ENCODE data around the gene PRDM16. TPM values are rescaled to one million over a fixed set of nuclear protein-coding genes. Genes with fewer than 3 reads are reported as not detected.

PRDM16 gene
- polyA plus RNA-seq, 1 donor from 2014 or later: 0.21 TPM

GRCh38 chr1:3360646-3361257, 291.7 kb downstream of the PRDM16 start:
- Histone ChIP-seq H3K4me3 (ENCODE audit: low read length) (no peak overlapping the region), H3K9me3 (ENCODE audit: low read length) (no peaks in the 10 kb centered on the region), H3K9me2 (ENCODE audit: insufficient read depth, low read length) (no peaks in the 10 kb centered on the region), H3K27ac (ENCODE audit: low read length) (no peak overlapping the region), H3K36me3 (ENCODE audit: insufficient read depth, low read length) (no peaks in the 10 kb centered on the region), H3K9ac (ENCODE audit: low read length) (no peak overlapping the region), H3F3A (ENCODE audit: insufficient read depth, low read length, poor library complexity, severe bottlenecking) (no peaks in the 10 kb centered on the region), H4K20me1 (ENCODE audit: insufficient read depth) (no peaks in the 10 kb centered on the region), H3K27me3 (ENCODE audit: insufficient read depth, low read depth, low read length) (no peaks in the 10 kb centered on the region), H2AFZ (ENCODE audit: low read depth, low read length) (no peak overlapping the region), H3K4me2 (ENCODE audit: low read length) (no peak overlapping the region), H3K79me2 (replicated peaks; ENCODE audit: insufficient read depth, low read length) (no peaks in the 10 kb centered on the region)
- TF ChIP-seq EZH2 (IDR thresholded peaks at IDR 0.05; ENCODE audit: borderline replicate concordance, insufficient read depth, low read length, poor library complexity, severe bottlenecking): no peak
- no peak for TF ChIP-seq MXI1 (conservative IDR thresholded peaks at IDR 0.05; ENCODE audit: poor library complexity, severe bottlenecking)
- TF ChIP-seq POLR2AphosphoS5 (IDR thresholded peaks at IDR 0.05): no peak
- TF ChIP-seq RAD21 (conservative IDR thresholded peaks at IDR 0.05): no peak
- no peak for TF ChIP-seq TAF1 (IDR thresholded peaks at IDR 0.05; ENCODE audit: low read depth)
- no peak for TF ChIP-seq REST (IDR thresholded peaks at IDR 0.05; ENCODE audit: borderline replicate concordance)
- TF ChIP-seq SMC3 (conservative IDR thresholded peaks at IDR 0.05; ENCODE audit: poor library complexity): no peak
- no peak for TF ChIP-seq EP300 (conservative IDR thresholded peaks at IDR 0.05; ENCODE audit: poor library complexity, severe bottlenecking)
- no peak for TF ChIP-seq CTCF (IDR thresholded peaks at IDR 0.05; ENCODE audit: poor library complexity, severe bottlenecking)

- Histone ChIP-seq H3K79me2 (replicated peaks; ENCODE audit: insufficient read depth, low read length) (no peaks in the 10 kb centered on the region), H3K27ac (ENCODE audit: low read length) (no peak overlapping the region), H3K27me3 (ENCODE audit: insufficient read depth, low read depth, low read length) (no peaks in the 10 kb centered on the region), H3K9me3 (ENCODE audit: low read length) (no peaks in the 10 kb centered on the region), H3K4me3 (ENCODE audit: low read length) (no peak overlapping the region), H3K36me3 (ENCODE audit: insufficient read depth, low read length) (no peaks in the 10 kb centered on the region), H3K4me2 (ENCODE audit: low read length) (no peak overlapping the region), H2AFZ (ENCODE audit: low read depth, low read length) (no peak overlapping the region), H3K9me2 (ENCODE audit: insufficient read depth, low read length) (no peaks in the 10 kb centered on the region), H3F3A (ENCODE audit: insufficient read depth, low read length, poor library complexity, severe bottlenecking) (no peaks in the 10 kb centered on the region), H4K20me1 (ENCODE audit: insufficient read depth) (no peaks in the 10 kb centered on the region), H3K9ac (ENCODE audit: low read length) (no peak overlapping the region)
- no peak for TF ChIP-seq POLR2AphosphoS5 (IDR thresholded peaks at IDR 0.05)
- TF ChIP-seq REST (IDR thresholded peaks at IDR 0.05; ENCODE audit: borderline replicate concordance): no peak
- TF ChIP-seq TAF1 (IDR thresholded peaks at IDR 0.05; ENCODE audit: low read depth): no peak
- no peak for TF ChIP-seq RAD21 (conservative IDR thresholded peaks at IDR 0.05)
- TF ChIP-seq MXI1 (conservative IDR thresholded peaks at IDR 0.05; ENCODE audit: poor library complexity, severe bottlenecking): no peak
- no peak for TF ChIP-seq SMC3 (conservative IDR thresholded peaks at IDR 0.05; ENCODE audit: poor library complexity)
- TF ChIP-seq CTCF (IDR thresholded peaks at IDR 0.05; ENCODE audit: poor library complexity, severe bottlenecking): no peak
- TF ChIP-seq EZH2 (IDR thresholded peaks at IDR 0.05; ENCODE audit: borderline replicate concordance, insufficient read depth, low read length, poor library complexity, severe bottlenecking): no peak
- TF ChIP-seq EP300 (conservative IDR thresholded peaks at IDR 0.05; ENCODE audit: poor library complexity, severe bottlenecking): no peak
These were observed 294.0 kb downstream of the PRDM16 start for GRCh38 chr1:3363023-3363422.

Measured in neural cell (in vitro differentiated cells).